Neural crest cell (in vitro differentiated cells): Measurements from ENCODE around the gene HAT1. TPM values are rescaled to one million over a fixed set of nuclear protein-coding genes. Genes with fewer than 3 reads are reported as not detected.

ENCODE experiments used
- DNase-seq: peaks from one replicate; pipeline ENCODE4 v3.0.0; 2021; ENCODE audit warnings: low read depth, mixed read lengths, low spot score
- H3K27ac Mint-ChIP-seq: one replicate; pipeline ENCODE4 v1.8.0; 2021; ENCODE audit warnings: mild to moderate bottlenecking, mixed read lengths; ENCODE audit not compliant: unreplicated experiment
- H3K27me3 Mint-ChIP-seq: 2 replicates; pipeline ENCODE4 v1.8.0; 2021; ENCODE audit warnings: low read depth, mild to moderate bottlenecking, mixed read lengths
- H3K36me3 Mint-ChIP-seq: 2 replicates; pipeline ENCODE4 v1.8.0; 2021; ENCODE audit warnings: low read depth, mild to moderate bottlenecking, mixed read lengths
- H3K4me1 Mint-ChIP-seq: 2 replicates; pipeline ENCODE4 v1.8.0; 2021; ENCODE audit warnings: mixed read lengths
- H3K4me3 Mint-ChIP-seq: one replicate; pipeline ENCODE4 v1.8.0; 2021; ENCODE audit warnings: mild to moderate bottlenecking, mixed read lengths
- H3K9me3 Mint-ChIP-seq: 2 replicates; pipeline ENCODE4 v1.8.0; 2021; ENCODE audit warnings: mixed read lengths
- CTCF ChIP-seq: fragments of 200-600 bp; sonication (generic); conservative IDR thresholded peaks from 2 replicates; pipeline ENCODE4 v1.5.0; 2021; ENCODE audit warnings: antibody characterized with exemption, mild to moderate bottlenecking
- total RNA-seq: library from RNA; stranded (reverse); gene quantifications from 2 replicates; pipeline ENCODE4 v1.2.1, GENCODE V29; 2021

Gene HAT1
- total RNA-seq, 1 donor from 2014 or later: 70.8 TPM

- Mint-ChIP-seq H3K9me3 (no peaks in the 10 kb centered on the region), H3K27ac (no peak overlapping the region), H3K4me1 (no peaks in the 10 kb centered on the region), H3K27me3 (no peaks in the 10 kb centered on the region), H3K4me3 (no peak overlapping the region), H3K36me3 (peaks cover 3% of the 10 kb centered on the region)
- no peak for TF ChIP-seq CTCF
- DNase-seq: no peak
Observed at GRCh38 chr2:171952748-171953147, 30.5 kb downstream of the HAT1 start.

- Mint-ChIP-seq H3K27ac (peak overlapping the region; percentile 8), H3K9me3 (no peaks in the 10 kb centered on the region), H3K36me3 (peaks cover 3% of the 10 kb centered on the region), H3K27me3 (no peaks in the 10 kb centered on the region), H3K4me3 (no peak overlapping the region), H3K4me1 (peaks cover 6% of the 10 kb centered on the region)
- DNase-seq: no peak
- TF ChIP-seq CTCF: no peak
Observed at GRCh38 chr2:171956135-171956825, 34.0 kb downstream of the HAT1 start.

DNA sequence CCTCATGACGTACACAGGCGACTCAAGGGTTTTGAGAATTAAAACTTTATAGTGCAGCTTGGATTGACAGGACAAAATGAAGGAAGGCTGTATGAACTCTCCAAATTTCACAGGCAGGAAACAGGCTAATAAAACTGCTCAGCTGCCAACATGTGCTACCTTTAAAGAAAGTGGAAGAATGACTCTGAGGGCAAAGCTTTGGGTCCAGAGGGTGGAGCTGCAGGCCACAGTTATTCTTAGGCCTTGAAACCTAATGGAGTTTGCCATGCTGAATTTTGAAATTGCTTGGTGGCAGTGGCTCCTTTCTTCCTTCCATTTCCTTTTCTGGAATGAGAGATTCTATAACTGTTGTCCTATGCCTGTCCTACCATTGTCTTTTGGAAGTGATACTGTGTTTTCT lies 34.8 kb downstream of the HAT1 start:
- Mint-ChIP-seq H3K27me3 (no peaks in the 10 kb centered on the region), H3K9me3 (no peaks in the 10 kb centered on the region), H3K36me3 (peaks cover 3% of the 10 kb centered on the region), H3K4me3 (no peak overlapping the region), H3K4me1 (peaks cover 7% of the 10 kb centered on the region), H3K27ac (peak overlapping the region; percentile 1)
- no peak for DNase-seq
- peak; percentile 19 for TF ChIP-seq CTCF

- H3K27me3 Mint-ChIP-seq: no peaks in the 10 kb centered on the region
- peaks cover 3% of the 10 kb centered on the region for H3K36me3 Mint-ChIP-seq
- no peak for DNase-seq
- H3K9me3 Mint-ChIP-seq: no peaks in the 10 kb centered on the region
- H3K27ac Mint-ChIP-seq: no peak overlapping the region
- H3K4me1 Mint-ChIP-seq: peaks cover 11% of the 10 kb centered on the region
- no peak for TF ChIP-seq CTCF
- H3K4me3 Mint-ChIP-seq: no peak overlapping the region
Observed at GRCh38 chr2:171958475-171958874, 36.2 kb downstream of the HAT1 start.

DNA sequence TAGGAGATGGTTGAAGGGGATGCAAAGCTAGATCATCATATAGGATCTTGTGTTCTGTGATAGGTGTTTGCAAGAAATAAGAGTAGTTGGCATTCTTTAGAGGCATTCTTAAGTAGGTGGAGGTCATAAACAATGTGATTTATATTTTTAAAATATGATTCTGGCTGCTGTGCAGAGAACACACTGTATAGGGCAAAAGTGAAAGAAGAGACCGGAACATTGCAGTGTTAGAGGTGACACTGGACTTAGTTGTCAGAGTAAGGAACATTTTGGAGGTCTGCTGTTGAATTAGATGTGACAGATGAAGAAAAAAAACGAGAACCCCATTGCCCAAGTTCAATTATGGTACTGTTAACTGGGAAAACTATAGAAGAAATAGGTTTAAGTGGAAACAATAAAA lies 37.7 kb downstream of the HAT1 start:
- H3K27me3 Mint-ChIP-seq: no peaks in the 10 kb centered on the region
- no peaks in the 10 kb centered on the region for H3K9me3 Mint-ChIP-seq
- TF ChIP-seq CTCF: no peak
- peaks cover 26% of the 10 kb centered on the region for H3K4me1 Mint-ChIP-seq
- H3K36me3 Mint-ChIP-seq: peaks cover 2% of the 10 kb centered on the region
- no peak overlapping the region for H3K27ac Mint-ChIP-seq
- no peak for DNase-seq
- no peak overlapping the region for H3K4me3 Mint-ChIP-seq
